HepG2 (cell line): ENCODE measurements around the gene SHISA5. TPM values are rescaled to one million over a fixed set of nuclear protein-coding genes. Genes with fewer than 3 reads are reported as not detected.

Experiments used
- CAMTA2 ChIP-seq: sonication (generic); formaldehyde crosslinking; IDR thresholded peaks from 2 replicates; pipeline ENCODE4 v1.4.0; 2020; ENCODE audit warnings: mild to moderate bottlenecking, missing genetic modification reagents, borderline replicate concordance
- EP300 ChIP-seq, 3 experiments: sonication (generic) in 1 of 3; formaldehyde crosslinking in 1 of 3; IDR thresholded peaks; 2 replicates each; pipeline versions ENCODE4 v1.5.1 to v1.6.1; 2011 to 2020; ENCODE audit warnings: low read depth in 2 of 3, low read length in 2 of 3, borderline replicate concordance in 1 of 3, improper control_type of control experiment in 1 of 3, mild to moderate bottlenecking in 1 of 3, missing genetic modification reagents in 1 of 3, moderate library complexity in 1 of 3
- ERF ChIP-seq: IDR thresholded peaks from 2 replicates; pipeline ENCODE4 v1.6.1; 2018; ENCODE audit warnings: missing biosample characterization, missing genetic modification reagents
- FOXP1 ChIP-seq, 2 experiments: fragments of 450-650 bp in 1 of 2; IDR thresholded peaks; 2 replicates each; pipeline ENCODE4 v1.6.1; 2017 to 2018; ENCODE audit warnings: antibody characterized with exemption in 1 of 2
- GABPB1 ChIP-seq: IDR thresholded peaks from 2 replicates; pipeline ENCODE4 v1.6.1; 2016; ENCODE audit warnings: mild to moderate bottlenecking, missing genetic modification reagents, moderate library complexity, missing compliant biosample characterization
- HOXA7 ChIP-seq: sonication (generic); formaldehyde crosslinking; IDR thresholded peaks from 2 replicates; pipeline ENCODE4 v1.8.1; 2022; ENCODE audit warnings: mild to moderate bottlenecking, missing genetic modification reagents, moderate library complexity
- RAD21 ChIP-seq: fragments of 450-650 bp; formaldehyde crosslinking; IDR thresholded peaks from 2 replicates; pipeline ENCODE4 v1.5.0; 2020; ENCODE audit warnings: mild to moderate bottlenecking
- ZNF142 ChIP-seq: sonication (generic); formaldehyde crosslinking; IDR thresholded peaks from 2 replicates; pipeline ENCODE4 v1.4.0; 2020; ENCODE audit warnings: missing genetic modification reagents
- ZNF224 ChIP-seq: sonication (generic); formaldehyde crosslinking; IDR thresholded peaks from 2 replicates; pipeline ENCODE4 v1.5.0; 2020; ENCODE audit warnings: mild to moderate bottlenecking, missing genetic modification reagents
- ZNF326 ChIP-seq: sonication (generic); formaldehyde crosslinking; IDR thresholded peaks from 2 replicates; pipeline ENCODE4 v1.4.0; 2020; ENCODE audit warnings: missing genetic modification reagents, borderline replicate concordance
- ZNF362 ChIP-seq: sonication (generic); formaldehyde crosslinking; IDR thresholded peaks from 2 replicates; pipeline ENCODE4 v1.4.0; 2020; ENCODE audit warnings: missing genetic modification reagents, mild to moderate bottlenecking, borderline replicate concordance
- ZNF530 ChIP-seq: sonication (generic); formaldehyde crosslinking; IDR thresholded peaks from 2 replicates; pipeline ENCODE4 v1.5.0; 2020; ENCODE audit warnings: low read depth, mild to moderate bottlenecking, missing genetic modification reagents
- ZNF784 ChIP-seq: sonication (generic); formaldehyde crosslinking; IDR thresholded peaks from 2 replicates; pipeline ENCODE4 v1.5.1; 2020; ENCODE audit warnings: missing genetic modification reagents, mild to moderate bottlenecking, borderline replicate concordance
- polyA plus RNA-seq, 8 experiments: library from polyadenylated mRNA; depleted of rRNA in 3 of 8; stranded (reverse) in 7 of 8; unstranded in 1 of 8; fragments of >200 nt; fragmentation: Illumina TruSeq in 4 of 8; extraction: Trizol in 4 of 8; gene quantifications; 2 replicates each; pipeline versions ENCODE4 v1.2.1 to v1.2.3, GENCODE V29; 2011 to 2016; ENCODE audit warnings: low read depth in 4 of 8, missing spikeins in 1 of 8, mixed read lengths in 1 of 8; ENCODE audit not compliant: insufficient read depth in 1 of 8
- total RNA-seq, 5 experiments: library from RNA; depleted of rRNA; stranded (reverse); fragments of >200 nt; fragmentation: Illumina TruSeq; extraction: Trizol; gene quantifications; 2 replicates each; pipeline ENCODE4 v1.2.3, GENCODE V29; 2016; ENCODE audit warnings: low read depth in 1 of 5
- TF ChIP-seq, protein P1 (sequence below): sonication (generic); formaldehyde crosslinking; IDR thresholded peaks from 2 replicates; pipeline ENCODE4 v1.9.0; 2021; ENCODE audit warnings: missing genetic modification reagents, borderline replicate concordance
- TF ChIP-seq, protein P2 (sequence below): IDR thresholded peaks from 2 replicates; pipeline ENCODE4 v1.6.1; 2016; ENCODE audit warnings: control low read depth
- TF ChIP-seq, protein P3 (sequence below): sonication (generic); formaldehyde crosslinking; IDR thresholded peaks from 2 replicates; pipeline ENCODE4 v1.4.0; 2020; ENCODE audit warnings: missing genetic modification reagents

The SHISA5 gene
- total and polyA plus RNA-seq, 2 of the 13 experiments (the other 11 are each of a cell fraction or from before 2014, with no cell fraction given) = 75.8 to 91.4 TPM

DNA sequence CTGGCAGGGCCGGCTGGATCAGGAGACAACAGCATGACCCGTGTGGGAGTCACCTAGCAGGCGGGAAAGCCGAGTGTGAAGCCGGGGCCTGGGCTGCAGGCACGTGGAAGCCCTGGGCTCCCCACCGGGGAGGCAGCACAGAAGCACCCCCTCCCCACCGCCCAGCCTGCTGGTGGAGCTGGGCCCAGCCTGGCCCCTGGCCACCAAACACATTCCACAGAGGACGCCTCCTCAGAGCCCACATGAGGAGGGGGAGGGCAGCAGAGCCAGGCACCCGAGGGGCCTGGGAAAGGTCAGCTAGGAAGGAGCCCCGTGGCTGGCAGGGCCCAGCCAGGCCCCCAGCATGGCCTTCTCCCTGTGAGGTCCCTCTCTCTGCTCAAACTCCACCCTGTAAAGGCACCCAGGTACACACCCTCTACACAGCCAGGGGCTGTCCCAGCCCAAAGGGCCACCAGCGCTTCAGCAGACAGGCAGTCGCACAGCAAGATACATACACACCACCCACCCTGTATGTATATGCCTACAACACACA lies 78.6 kb downstream of the SHISA5 start (continued):
- TF ChIP-seq, protein P1, sequence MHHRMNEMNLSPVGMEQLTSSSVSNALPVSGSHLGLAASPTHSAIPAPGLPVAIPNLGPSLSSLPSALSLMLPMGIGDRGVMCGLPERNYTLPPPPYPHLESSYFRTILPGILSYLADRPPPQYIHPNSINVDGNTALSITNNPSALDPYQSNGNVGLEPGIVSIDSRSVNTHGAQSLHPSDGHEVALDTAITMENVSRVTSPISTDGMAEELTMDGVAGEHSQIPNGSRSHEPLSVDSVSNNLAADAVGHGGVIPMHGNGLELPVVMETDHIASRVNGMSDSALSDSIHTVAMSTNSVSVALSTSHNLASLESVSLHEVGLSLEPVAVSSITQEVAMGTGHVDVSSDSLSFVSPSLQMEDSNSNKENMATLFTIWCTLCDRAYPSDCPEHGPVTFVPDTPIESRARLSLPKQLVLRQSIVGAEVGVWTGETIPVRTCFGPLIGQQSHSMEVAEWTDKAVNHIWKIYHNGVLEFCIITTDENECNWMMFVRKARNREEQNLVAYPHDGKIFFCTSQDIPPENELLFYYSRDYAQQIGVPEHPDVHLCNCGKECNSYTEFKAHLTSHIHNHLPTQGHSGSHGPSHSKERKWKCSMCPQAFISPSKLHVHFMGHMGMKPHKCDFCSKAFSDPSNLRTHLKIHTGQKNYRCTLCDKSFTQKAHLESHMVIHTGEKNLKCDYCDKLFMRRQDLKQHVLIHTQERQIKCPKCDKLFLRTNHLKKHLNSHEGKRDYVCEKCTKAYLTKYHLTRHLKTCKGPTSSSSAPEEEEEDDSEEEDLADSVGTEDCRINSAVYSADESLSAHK = no peak
- no peak for TF ChIP-seq CAMTA2
- no peak for TF ChIP-seq FOXP1 (IDR thresholded peaks at IDR 0.05)
- TF ChIP-seq FOXP1 (CRISPR knock-in tag; IDR thresholded peaks at IDR 0.05) = no peak
- TF ChIP-seq, protein P2, sequence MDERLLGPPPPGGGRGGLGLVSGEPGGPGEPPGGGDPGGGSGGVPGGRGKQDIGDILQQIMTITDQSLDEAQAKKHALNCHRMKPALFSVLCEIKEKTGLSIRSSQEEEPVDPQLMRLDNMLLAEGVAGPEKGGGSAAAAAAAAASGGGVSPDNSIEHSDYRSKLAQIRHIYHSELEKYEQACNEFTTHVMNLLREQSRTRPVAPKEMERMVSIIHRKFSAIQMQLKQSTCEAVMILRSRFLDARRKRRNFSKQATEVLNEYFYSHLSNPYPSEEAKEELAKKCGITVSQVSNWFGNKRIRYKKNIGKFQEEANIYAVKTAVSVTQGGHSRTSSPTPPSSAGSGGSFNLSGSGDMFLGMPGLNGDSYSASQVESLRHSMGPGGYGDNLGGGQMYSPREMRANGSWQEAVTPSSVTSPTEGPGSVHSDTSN (CRISPR knock-in tag) = no peak
- TF ChIP-seq RAD21 (CRISPR knock-in tag) = no peak
- TF ChIP-seq, protein P3, sequence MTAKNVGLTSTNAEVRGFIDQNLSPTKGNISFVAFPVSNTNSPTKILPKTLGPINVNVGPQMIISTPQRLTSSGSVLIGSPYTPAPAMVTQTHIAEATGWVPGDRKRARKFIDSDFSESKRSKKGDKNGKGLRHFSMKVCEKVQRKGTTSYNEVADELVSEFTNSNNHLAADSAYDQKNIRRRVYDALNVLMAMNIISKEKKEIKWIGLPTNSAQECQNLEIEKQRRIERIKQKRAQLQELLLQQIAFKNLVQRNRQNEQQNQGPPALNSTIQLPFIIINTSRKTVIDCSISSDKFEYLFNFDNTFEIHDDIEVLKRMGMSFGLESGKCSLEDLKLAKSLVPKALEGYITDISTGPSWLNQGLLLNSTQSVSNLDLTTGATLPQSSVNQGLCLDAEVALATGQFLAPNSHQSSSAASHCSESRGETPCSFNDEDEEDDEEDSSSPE = no peak
- TF ChIP-seq ZNF142 (CRISPR knock-in tag) = no peak
- peak; percentile 26; the same call in 1 of the 2 replicates for TF ChIP-seq GABPB1
- TF ChIP-seq ERF (CRISPR knock-in tag) = no peak
- TF ChIP-seq ZNF784 (CRISPR knock-in tag) = no peak
- TF ChIP-seq ZNF224 (CRISPR knock-in tag) = no peak
- no peak for TF ChIP-seq HOXA7 (CRISPR knock-in tag)
- TF ChIP-seq EP300 (IDR thresholded peaks at IDR 0.05; ENCODE audit: low read depth in 2 of 2, low read length in 2 of 2) = no peak
- TF ChIP-seq EP300 (CRISPR knock-in tag; IDR thresholded peaks at IDR 0.05; ENCODE audit: borderline replicate concordance) = no peak
- TF ChIP-seq ZNF326 (CRISPR knock-in tag) = no peak
- no peak for TF ChIP-seq ZNF362 (CRISPR knock-in tag)
- no peak for TF ChIP-seq ZNF530 (CRISPR knock-in tag)
